Esophagus muscularis mucosa (tissue), 4 donors: ENCODE results near the gene CLASP1.

ENCODE experiments used
- EP300 ChIP-seq: sonication (generic); formaldehyde crosslinking; IDR thresholded peaks from one replicate; pipeline ENCODE4 v1.6.1; 2017; ENCODE audit warnings: antibody characterized with exemption
- POLR2A ChIP-seq: fragments of 450-650 bp; IDR thresholded peaks from one replicate; pipeline ENCODE4 v1.6.1; 2017; ENCODE audit warnings: antibody characterized with exemption, moderate library complexity, mild to moderate bottlenecking, low read depth
- POLR2AphosphoS5 ChIP-seq, 2 donors: sonication (generic); formaldehyde crosslinking; IDR thresholded peaks; one replicate each; pipeline ENCODE4 v1.6.1; 2017; ENCODE audit warnings: antibody characterized with exemption in 2 of 2
- TF ChIP-seq, protein P1 (sequence below), 3 experiments: fragments of 200-600 bp in 2 of 3; fragments of 450-650 bp in 1 of 3; sonication (generic) in 2 of 3; IDR thresholded peaks; one replicate each; pipeline ENCODE4 v1.5.1; 2017 to 2019; ENCODE audit warnings: antibody characterized with exemption in 3 of 3, mild to moderate bottlenecking in 2 of 3, moderate library complexity in 1 of 3

- TF ChIP-seq, protein P1, sequence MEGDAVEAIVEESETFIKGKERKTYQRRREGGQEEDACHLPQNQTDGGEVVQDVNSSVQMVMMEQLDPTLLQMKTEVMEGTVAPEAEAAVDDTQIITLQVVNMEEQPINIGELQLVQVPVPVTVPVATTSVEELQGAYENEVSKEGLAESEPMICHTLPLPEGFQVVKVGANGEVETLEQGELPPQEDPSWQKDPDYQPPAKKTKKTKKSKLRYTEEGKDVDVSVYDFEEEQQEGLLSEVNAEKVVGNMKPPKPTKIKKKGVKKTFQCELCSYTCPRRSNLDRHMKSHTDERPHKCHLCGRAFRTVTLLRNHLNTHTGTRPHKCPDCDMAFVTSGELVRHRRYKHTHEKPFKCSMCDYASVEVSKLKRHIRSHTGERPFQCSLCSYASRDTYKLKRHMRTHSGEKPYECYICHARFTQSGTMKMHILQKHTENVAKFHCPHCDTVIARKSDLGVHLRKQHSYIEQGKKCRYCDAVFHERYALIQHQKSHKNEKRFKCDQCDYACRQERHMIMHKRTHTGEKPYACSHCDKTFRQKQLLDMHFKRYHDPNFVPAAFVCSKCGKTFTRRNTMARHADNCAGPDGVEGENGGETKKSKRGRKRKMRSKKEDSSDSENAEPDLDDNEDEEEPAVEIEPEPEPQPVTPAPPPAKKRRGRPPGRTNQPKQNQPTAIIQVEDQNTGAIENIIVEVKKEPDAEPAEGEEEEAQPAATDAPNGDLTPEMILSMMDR (IDR thresholded peaks at IDR 0.05): no peak
- TF ChIP-seq POLR2A: no peak
- TF ChIP-seq POLR2AphosphoS5 (IDR thresholded peaks at IDR 0.05): no peak
- no peak for TF ChIP-seq EP300
Observed at GRCh38 chr2:121359170-121359569, 290.1 kb downstream of the CLASP1 start.
